RWPE2 (cell line): ENCODE results near the gene WFDC5.

Experiments
- ATAC-seq: fragments of 200-7000 bp; cut with Tn5 transposase; 3 replicates; pipeline ENCODE4 v1.9.1; 2021; ENCODE audit warnings: low read depth
- DNase-seq: peaks from one replicate; pipeline ENCODE4 v3.0.0-alpha.2; 2020; ENCODE audit warnings: low spot score
- H3K27ac ChIP-seq: fragments of 450-650 bp; 2 replicates; pipeline ENCODE4 v1.5.1; 2017; ENCODE audit warnings: mild to moderate bottlenecking; ENCODE audit not compliant: poor library complexity, severe bottlenecking
- H3K27me3 ChIP-seq: fragments of 250-450 bp; sonication (Bioruptor Pico); 2 replicates; pipeline ENCODE4 v1.5.1; 2021; ENCODE audit warnings: mild to moderate bottlenecking, moderate library complexity; ENCODE audit not compliant: insufficient read depth, poor library complexity, severe bottlenecking
- H3K36me3 ChIP-seq: fragments of 250-450 bp; sonication (Bioruptor Pico); 2 replicates; pipeline ENCODE4 v1.5.1; 2020; ENCODE audit warnings: low read depth, mild to moderate bottlenecking, moderate library complexity
- H3K4me1 ChIP-seq: fragments of 250-450 bp; sonication (Bioruptor Pico); 2 replicates; pipeline ENCODE4 v1.5.1; 2021; ENCODE audit warnings: mild to moderate bottlenecking, moderate library complexity; ENCODE audit not compliant: insufficient read depth, poor library complexity, severe bottlenecking
- H3K4me3 ChIP-seq: fragments of 250-450 bp; sonication (Bioruptor Pico); 2 replicates; pipeline ENCODE4 v1.5.1; 2021; ENCODE audit warnings: mild to moderate bottlenecking, moderate library complexity; ENCODE audit not compliant: severe bottlenecking
- H3K9me3 ChIP-seq: fragments of 250-450 bp; sonication (Bioruptor Pico); 2 replicates; pipeline ENCODE4 v1.5.1; 2021; ENCODE audit warnings: mild to moderate bottlenecking, moderate library complexity; ENCODE audit not compliant: severe bottlenecking
- CTCF ChIP-seq: fragments of 450-650 bp; IDR thresholded peaks from one replicate; pipeline ENCODE4 v1.5.1; 2017; ENCODE audit warnings: mild to moderate bottlenecking, moderate library complexity; ENCODE audit not compliant: poor library complexity, severe bottlenecking

Gene WFDC5

DNA sequence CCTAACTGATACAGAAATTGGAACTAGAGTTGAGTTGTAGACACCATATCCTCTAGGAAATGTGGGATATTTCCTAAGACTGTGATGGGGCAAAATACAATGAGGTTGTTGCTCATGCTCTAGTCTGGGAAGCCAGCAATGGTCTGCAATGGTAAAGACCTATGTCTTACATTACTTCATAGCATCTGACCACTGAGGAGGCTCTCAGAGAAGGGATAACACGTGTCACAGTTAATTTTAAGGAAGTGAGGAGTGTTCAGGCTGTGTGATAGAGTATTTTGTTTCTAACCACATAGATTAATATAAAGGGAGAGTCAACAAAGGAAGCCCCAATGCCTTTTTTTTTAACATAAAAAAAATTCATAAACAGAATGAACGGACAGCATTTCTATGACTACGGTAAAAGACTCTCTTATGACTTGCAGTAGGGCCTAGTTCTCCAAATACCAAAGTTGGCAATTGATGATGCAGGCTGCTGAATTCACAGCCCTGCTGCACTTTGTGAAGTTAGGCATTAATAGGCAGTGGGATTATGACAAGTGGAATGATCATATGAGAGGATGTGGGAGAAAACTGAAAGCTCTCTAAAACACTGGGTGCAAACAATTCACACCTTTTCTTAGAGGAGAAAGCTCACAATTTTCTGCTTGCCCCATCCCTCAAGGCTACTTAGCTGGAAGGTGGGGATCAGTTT is 27.7 kb downstream of the WFDC5 start:
- TF ChIP-seq CTCF = no peak
- peaks cover 25% of the 10 kb centered on the region for H3K4me1 ChIP-seq
- H3K36me3 ChIP-seq = peaks cover 16% of the 10 kb centered on the region
- DNase-seq (no peak), ATAC-seq (no peak)
- no peaks in the 10 kb centered on the region for H3K9me3 ChIP-seq
- H3K27ac ChIP-seq = peak overlapping the region; percentile 87
- H3K27me3 ChIP-seq = no peaks in the 10 kb centered on the region
- no peak overlapping the region for H3K4me3 ChIP-seq

DNA sequence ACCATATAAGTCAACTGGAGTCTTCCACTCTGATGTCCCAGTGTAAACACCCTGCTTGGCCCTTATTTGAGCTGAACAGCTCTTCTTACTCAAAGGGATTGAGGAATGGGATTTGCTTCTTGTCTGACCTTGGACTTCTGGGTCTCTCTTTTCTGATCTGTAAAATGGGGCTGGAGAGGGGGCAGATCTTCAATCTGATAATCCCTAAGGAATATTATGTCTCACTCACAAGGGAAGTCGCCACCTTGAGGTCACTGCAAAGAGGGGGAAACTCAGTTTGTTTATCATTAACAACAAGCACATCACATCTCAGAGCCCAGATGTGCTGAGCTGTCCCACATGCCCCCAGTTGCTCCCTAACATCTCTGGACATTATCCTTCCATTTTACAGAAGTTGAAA is 29.1 kb downstream of the WFDC5 start:
- H3K9me3 ChIP-seq = no peaks in the 10 kb centered on the region
- H3K4me3 ChIP-seq = no peak overlapping the region
- H3K27me3 ChIP-seq = no peaks in the 10 kb centered on the region
- no peak for DNase-seq
- ATAC-seq = no peak
- H3K4me1 ChIP-seq = peaks cover 25% of the 10 kb centered on the region
- H3K36me3 ChIP-seq = peaks cover 28% of the 10 kb centered on the region
- H3K27ac ChIP-seq = no peak overlapping the region
- no peak for TF ChIP-seq CTCF

GRCh38 chr20:45085289-45085688 is 29.7 kb downstream of the WFDC5 start:
- no peak for DNase-seq
- H3K4me1 ChIP-seq = peaks cover 25% of the 10 kb centered on the region
- no peaks in the 10 kb centered on the region for H3K27me3 ChIP-seq
- ATAC-seq = no peak
- H3K36me3 ChIP-seq = peaks cover 34% of the 10 kb centered on the region
- no peak for TF ChIP-seq CTCF
- H3K4me3 ChIP-seq = no peak overlapping the region
- no peaks in the 10 kb centered on the region for H3K9me3 ChIP-seq
- H3K27ac ChIP-seq = no peak overlapping the region

GRCh38 chr20:45083127-45083526 is 31.8 kb downstream of the WFDC5 start:
- no peak for DNase-seq
- Histone ChIP-seq H3K4me1 (peaks cover 12% of the 10 kb centered on the region), H3K36me3 (peaks cover 51% of the 10 kb centered on the region), H3K9me3 (no peaks in the 10 kb centered on the region), H3K27ac (no peak overlapping the region), H3K27me3 (no peaks in the 10 kb centered on the region), H3K4me3 (no peak overlapping the region)
- no peak for TF ChIP-seq CTCF
- ATAC-seq = no peak

DNA sequence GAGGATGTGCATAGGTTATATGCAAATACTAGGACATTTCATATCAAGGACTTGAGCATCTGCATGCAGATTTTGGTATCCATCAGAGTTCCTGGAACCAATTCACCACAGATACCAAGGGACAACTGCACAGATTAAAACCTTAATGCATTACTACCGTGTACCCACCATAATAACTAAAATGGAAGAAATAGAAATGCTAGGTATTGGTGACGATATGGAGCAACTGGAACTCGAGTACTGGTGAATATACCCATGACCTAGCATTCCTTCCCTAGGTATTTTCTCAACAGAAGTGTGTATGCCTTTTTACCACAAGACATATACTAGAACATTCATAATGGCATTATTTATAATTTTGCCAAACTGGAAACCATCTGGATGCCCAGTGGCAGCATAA is 32.5 kb downstream of the WFDC5 start:
- DNase-seq (no peak), ATAC-seq (no peak)
- peaks cover 5% of the 10 kb centered on the region for H3K4me1 ChIP-seq
- H3K27ac ChIP-seq = no peak overlapping the region
- TF ChIP-seq CTCF = no peak
- peaks cover 55% of the 10 kb centered on the region for H3K36me3 ChIP-seq
- H3K4me3 ChIP-seq = no peak overlapping the region
- no peaks in the 10 kb centered on the region for H3K27me3 ChIP-seq
- H3K9me3 ChIP-seq = no peaks in the 10 kb centered on the region
